Trophoblast cell (in vitro differentiated cells and primary cell): ENCODE measurements around the gene ZNF678.
"Not testable (repeated sequence)": the region's sequence is repeated elsewhere in the genome, so short reads cannot be mapped to it uniquely, and the experiment has no call there.

ENCODE experiments used
- DNase-seq, 2 donors: peaks; one replicate each; pipeline ENCODE4 v3.0.0-alpha.2; 2016
- H2AFZ ChIP-seq: 2 replicates; pipeline ENCODE4 v1.6.1; 2013; ENCODE audit warnings: low read length, moderate library complexity, mild to moderate bottlenecking; ENCODE audit not compliant: insufficient read depth, poor library complexity
- H2AK5ac ChIP-seq: 2 replicates; pipeline ENCODE4 v1.6.1; 2013; ENCODE audit warnings: mild to moderate bottlenecking, low read length
- H2BK120ac ChIP-seq: 2 replicates; pipeline ENCODE4 v1.6.1; 2013; ENCODE audit warnings: low read length, mild to moderate bottlenecking, moderate library complexity; ENCODE audit not compliant: insufficient read depth, poor library complexity
- H2BK12ac ChIP-seq: 2 replicates; pipeline ENCODE4 v1.6.1; 2013; ENCODE audit warnings: mild to moderate bottlenecking, low read length, moderate library complexity
- H2BK5ac ChIP-seq: 2 replicates; pipeline ENCODE4 v1.6.1; 2013; ENCODE audit warnings: low read length, low read depth, moderate library complexity, mild to moderate bottlenecking; ENCODE audit not compliant: poor library complexity
- H3K14ac ChIP-seq: 2 replicates; pipeline ENCODE4 v1.6.1; 2013; ENCODE audit warnings: mild to moderate bottlenecking, low read length
- H3K18ac ChIP-seq: 2 replicates; pipeline ENCODE4 v1.6.1; 2013; ENCODE audit warnings: mild to moderate bottlenecking, low read length
- H3K23ac ChIP-seq: 2 replicates; pipeline ENCODE4 v1.6.1; 2013; ENCODE audit warnings: low read length
- H3K27ac ChIP-seq: 2 replicates; pipeline ENCODE4 v1.5.1; 2013; ENCODE audit warnings: low read depth, mild to moderate bottlenecking, inconsistent platforms, low read length, moderate library complexity
- H3K27me3 ChIP-seq: 2 replicates; pipeline ENCODE4 v1.6.1; 2013; ENCODE audit warnings: inconsistent platforms, mild to moderate bottlenecking, low read length, moderate library complexity; ENCODE audit not compliant: insufficient read depth
- H3K36me3 ChIP-seq, 2 experiments: 1 replicate in 1 of 2; 2 replicates in 1 of 2; pipeline ENCODE4 v1.6.1; 2013; ENCODE audit warnings: low read length in 2 of 2, mild to moderate bottlenecking in 2 of 2, moderate library complexity in 1 of 2; ENCODE audit not compliant: insufficient read depth in 2 of 2, control insufficient read depth in 1 of 2
- H3K4ac ChIP-seq: 2 replicates; pipeline ENCODE4 v1.6.1; 2013; ENCODE audit warnings: low read depth, mild to moderate bottlenecking, low read length, moderate library complexity
- H3K4me1 ChIP-seq, 2 experiments: 1 replicate in 1 of 2; 2 replicates in 1 of 2; pipeline ENCODE4 v1.6.1; 2013; ENCODE audit warnings: low read length in 2 of 2, mild to moderate bottlenecking in 2 of 2, moderate library complexity in 1 of 2; ENCODE audit not compliant: insufficient read depth in 2 of 2, control insufficient read depth in 1 of 2
- H3K4me2 ChIP-seq: 2 replicates; pipeline ENCODE4 v1.6.1; 2013; ENCODE audit warnings: inconsistent platforms, mild to moderate bottlenecking, low read length, moderate library complexity
- H3K4me3 ChIP-seq: 2 replicates; pipeline ENCODE4 v1.5.1; 2013; ENCODE audit warnings: mild to moderate bottlenecking, low read depth, low read length, inconsistent platforms
- H3K79me1 ChIP-seq: one replicate; pipeline ENCODE4 v1.6.1; 2013; ENCODE audit warnings: low read length
- H3K79me2 ChIP-seq: 2 replicates; pipeline ENCODE4 v1.6.1; 2013; ENCODE audit warnings: low read length, mild to moderate bottlenecking; ENCODE audit not compliant: control insufficient read depth, insufficient read depth, poor library complexity
- H3K9ac ChIP-seq: 2 replicates; pipeline ENCODE4 v1.6.1; 2013; ENCODE audit warnings: mild to moderate bottlenecking, low read length
- H3K9me3 ChIP-seq: 2 replicates; pipeline ENCODE4 v1.6.1; 2013; ENCODE audit warnings: low read depth, mild to moderate bottlenecking, control low read depth, inconsistent platforms, low read length; ENCODE audit not compliant: insufficient read depth
- H4K12ac ChIP-seq: 2 replicates; pipeline ENCODE4 v1.6.1; 2013; ENCODE audit warnings: low read depth, mild to moderate bottlenecking, low read length, moderate library complexity
- H4K8ac ChIP-seq: 2 replicates; pipeline ENCODE4 v1.6.1; 2013; ENCODE audit warnings: low read depth, mild to moderate bottlenecking, low read length, moderate library complexity
- H4K91ac ChIP-seq: one replicate; pipeline ENCODE4 v1.6.1; 2013; ENCODE audit warnings: low read depth, mild to moderate bottlenecking, low read length, moderate library complexity
- WGBS: extraction: QIAGEN DNeasy Blood & Tissue Kit; methylation state at CpG from one replicate; pipeline ENCODE4 v1.1.7; 2013; ENCODE audit warnings: missing lambda C conversion rate; ENCODE audit not compliant: insufficient read length, insufficient coverage; ENCODE audit errors: extremely low coverage; 5-methylcytosine and 5-hydroxymethylcytosine counted together

The ZNF678 gene

DNA sequence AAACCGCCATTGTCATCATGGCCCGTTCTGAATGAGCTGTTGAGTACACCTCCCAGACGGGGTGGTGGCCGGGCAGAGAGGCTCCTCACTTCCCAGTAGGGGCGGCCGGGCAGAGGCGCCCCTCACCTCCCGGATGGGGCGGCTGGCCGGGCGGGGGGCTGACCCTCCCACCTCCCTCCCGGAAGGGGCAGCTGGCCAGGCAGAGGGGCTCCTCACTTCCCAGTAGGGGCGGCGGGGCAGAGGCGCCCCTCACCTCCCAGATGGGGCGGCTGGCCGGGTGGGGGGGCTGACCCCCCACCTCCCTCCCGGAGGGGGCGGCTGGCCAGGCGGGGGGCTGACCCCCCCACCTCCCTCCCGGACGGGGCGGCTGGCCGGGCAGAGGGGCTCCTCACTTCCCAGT lies 147.1 kb downstream of the ZNF678 start:
- not testable (repeated sequence) for H2AK5ac ChIP-seq, H4K12ac ChIP-seq, H3K4ac ChIP-seq, H3K79me1 ChIP-seq, H3K18ac ChIP-seq, H3K4me3 ChIP-seq, H4K91ac ChIP-seq, H3K4me2 ChIP-seq, DNase-seq, H3K27ac ChIP-seq, H4K8ac ChIP-seq, H3K9ac ChIP-seq, H3K4me1 ChIP-seq, H3K27me3 ChIP-seq, H3K14ac ChIP-seq, H3K79me2 ChIP-seq, H3K23ac ChIP-seq, H3K36me3 ChIP-seq, H2BK12ac ChIP-seq, H2BK120ac ChIP-seq, H2AFZ ChIP-seq, H2BK5ac ChIP-seq
- WGBS: no CpG with 5 or more reads among the region's 24 CpGs
- H3K9me3 ChIP-seq: peaks cover 12% of the 10 kb centered on the region

DNA sequence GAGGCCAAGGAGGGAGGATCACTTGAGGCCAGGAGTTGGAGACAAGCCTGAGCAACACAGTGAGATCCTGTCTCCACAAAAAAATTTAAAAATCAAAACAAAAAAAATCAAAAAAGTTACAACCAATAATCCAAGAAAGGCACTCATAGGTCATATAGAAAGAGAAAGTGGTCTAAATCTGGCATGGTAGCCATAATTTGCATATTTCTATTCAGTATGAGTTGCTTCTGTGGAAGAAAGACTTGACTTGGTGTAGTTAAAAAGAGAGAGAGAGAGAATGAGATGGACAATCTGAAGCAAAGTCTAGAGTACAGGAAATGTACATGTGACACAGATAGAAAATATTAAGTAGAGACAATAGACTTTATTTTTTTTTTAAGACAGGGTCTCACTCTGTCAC lies 149.3 kb downstream of the ZNF678 start:
- Histone ChIP-seq H2AFZ (no peak overlapping the region), H3K4me2 (no peak overlapping the region), H2BK120ac (no peak overlapping the region), H3K23ac (no peak overlapping the region), H3K27me3 (no peaks in the 10 kb centered on the region), H3K27ac (no peak overlapping the region), H3K18ac (no peak overlapping the region), H3K9me3 (peaks cover 10% of the 10 kb centered on the region), H3K4ac (no peak overlapping the region), H3K4me3 (no peak overlapping the region), H3K9ac (no peak overlapping the region), H2BK12ac (no peak overlapping the region), H3K79me1 (no peaks in the 10 kb centered on the region), H3K14ac (no peak overlapping the region), H4K8ac (no peak overlapping the region), H4K91ac (no peak overlapping the region), H2AK5ac (no peak overlapping the region), H3K4me1 (no peaks in the 10 kb centered on the region), H2BK5ac (no peak overlapping the region), H3K36me3 (no peaks in the 10 kb centered on the region), H3K79me2 (no peaks in the 10 kb centered on the region), H4K12ac (no peak overlapping the region)
- no peak for DNase-seq

DNA sequence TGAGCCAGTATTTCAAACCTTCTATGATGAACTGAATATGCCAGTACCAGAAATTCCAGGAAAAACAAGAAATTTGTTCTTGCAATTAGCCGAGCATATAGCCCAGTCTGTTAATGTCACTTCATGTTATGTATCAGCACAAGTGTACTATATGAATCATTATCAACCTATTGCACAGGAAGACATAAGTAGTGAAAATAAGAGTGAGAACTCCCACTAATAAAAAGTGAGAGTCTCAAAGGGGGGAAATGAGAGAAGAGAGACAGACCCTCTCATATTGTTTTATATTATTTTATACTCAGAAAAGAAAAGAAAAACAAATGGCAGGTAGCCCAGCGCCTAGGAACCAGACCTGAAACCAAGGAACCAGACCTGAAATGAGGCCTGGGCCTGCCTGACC lies 155.6 kb downstream of the ZNF678 start:
- WGBS: no CpG with 5 or more reads among the region's 2 CpGs

DNA sequence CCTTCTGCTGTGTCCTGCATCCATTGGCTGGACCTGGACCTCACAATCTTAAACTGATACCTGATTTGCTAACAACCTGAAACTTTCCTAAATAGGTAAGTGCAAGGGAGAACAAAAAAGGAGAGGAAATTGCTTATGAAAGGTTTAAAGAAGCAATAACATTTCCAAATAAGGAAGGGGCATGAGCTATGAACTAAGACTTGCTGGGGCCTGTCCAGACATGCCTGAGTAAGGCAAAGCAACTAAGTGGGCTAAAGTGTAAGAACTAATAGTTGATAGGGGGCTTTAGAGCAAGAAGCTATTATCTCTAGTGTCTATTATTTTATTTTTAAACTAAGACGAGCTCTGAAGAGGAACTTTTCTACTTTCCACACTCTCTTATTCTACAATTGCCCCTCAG lies 160.1 kb downstream of the ZNF678 start:
- H2BK120ac ChIP-seq: no peak overlapping the region
- WGBS: no CpG with 5 or more reads among the region's 1 CpG

More for the DNA sequence above, 155.6 kb downstream of the ZNF678 start:
- Histone ChIP-seq H3K9me3 (peaks cover 16% of the 10 kb centered on the region), H2BK12ac (no peak overlapping the region), H3K4me3 (no peak overlapping the region), H2BK5ac (no peak overlapping the region), H3K14ac (no peak overlapping the region), H3K27me3 (no peaks in the 10 kb centered on the region), H4K91ac (no peak overlapping the region), H3K4me1 (no peaks in the 10 kb centered on the region), H3K23ac (no peak overlapping the region), H3K9ac (no peak overlapping the region), H2AFZ (no peak overlapping the region), H3K36me3 (no peaks in the 10 kb centered on the region), H2AK5ac (no peak overlapping the region), H4K12ac (no peak overlapping the region), H3K27ac (no peak overlapping the region), H3K18ac (no peak overlapping the region), H3K4ac (no peak overlapping the region), H3K79me2 (no peaks in the 10 kb centered on the region), H3K79me1 (no peaks in the 10 kb centered on the region), H4K8ac (no peak overlapping the region), H3K4me2 (no peak overlapping the region), H2BK120ac (no peak overlapping the region)
- no peak for DNase-seq

More for the DNA sequence above, 160.1 kb downstream of the ZNF678 start:
- H3K23ac ChIP-seq: no peak overlapping the region
- no peak overlapping the region for H2BK5ac ChIP-seq
- no peak overlapping the region for H3K4me3 ChIP-seq
- no peak overlapping the region for H3K4me2 ChIP-seq
- no peak overlapping the region for H2AFZ ChIP-seq
- no peak overlapping the region for H3K4ac ChIP-seq
- peaks cover under 1% of the 10 kb centered on the region for H3K79me1 ChIP-seq
- H3K14ac ChIP-seq: no peak overlapping the region
- DNase-seq: no peak
- H3K9me3 ChIP-seq: peaks cover 15% of the 10 kb centered on the region
- H4K8ac ChIP-seq: no peak overlapping the region
- no peak overlapping the region for H3K18ac ChIP-seq
- H3K27me3 ChIP-seq: no peaks in the 10 kb centered on the region
- no peak overlapping the region for H3K27ac ChIP-seq
- no peaks in the 10 kb centered on the region for H3K79me2 ChIP-seq
- H3K36me3 ChIP-seq: no peaks in the 10 kb centered on the region
- H4K91ac ChIP-seq: no peak overlapping the region
- H2AK5ac ChIP-seq: no peak overlapping the region
- peaks cover 0 to 4% of the 10 kb centered on the region in 2 experiments for H3K4me1 ChIP-seq
- no peak overlapping the region for H4K12ac ChIP-seq
- H3K9ac ChIP-seq: no peak overlapping the region
- no peak overlapping the region for H2BK12ac ChIP-seq
